GM23338 (cell line): ENCODE results near the gene COPA.

Source experiments
- CTCF ChIP-seq, 2 experiments: fragments of 200-600 bp in 1 of 2; sonication (generic) in 1 of 2; conservative IDR thresholded peaks; 2 replicates each; pipeline versions ENCODE4 v1.5.1 to v1.6.1; 2016 to 2017; ENCODE audit warnings: antibody characterized with exemption in 2 of 2, low read depth in 2 of 2, mild to moderate bottlenecking in 2 of 2, moderate library complexity in 1 of 2
- EZH2phosphoT487 ChIP-seq: fragments of 200-600 bp; sonication (generic); IDR thresholded peaks from one replicate; pipeline ENCODE4 v1.8.1; 2018; ENCODE audit warnings: antibody characterized with exemption; ENCODE audit not compliant: unreplicated experiment

GRCh38 chr1:160360227-160360695 lies 17.2 kb upstream of the COPA start:
- no peak for TF ChIP-seq CTCF (conservative IDR thresholded peaks at IDR 0.05; ENCODE audit: low read depth in 2 of 2)
- TF ChIP-seq EZH2phosphoT487, result no peak
